IMR-90 (cell line): Measurements from ENCODE around the gene GPATCH2. TPM values are rescaled to one million over a fixed set of nuclear protein-coding genes. Genes with fewer than 3 reads are reported as not detected.

ENCODE experiments used
- ATAC-seq: fragments of 200-7000 bp; cut with Tn5 transposase; 2 replicates; pipeline ENCODE4 v1.9.1; 2020; ENCODE audit warnings: low read depth, mild to moderate bottlenecking, moderate library complexity
- BruUV-seq: library from RNA; stranded (reverse); fragments of 400-500 nt; replicated peaks from 2 replicates; lab custom pipeline; 2021; lab: Mats Ljungman, UMichigan
- CTCF ChIA-PET: fragments of 300-600 bp; formaldehyde crosslinking; extraction: SDS; loops from one replicate; lab custom pipeline; 2021; ENCODE audit warnings: antibody characterized with exemption; lab: Yijun Ruan, JAX
- POLR2A ChIA-PET: fragments of 300-600 bp; sonication (Branson Sonifier 250); formaldehyde crosslinking; loops from one replicate; lab custom pipeline; 2022; ENCODE audit warnings: antibody characterized with exemption; ENCODE audit not compliant: unreplicated experiment; lab: Charles Lee
- DNase-seq: peaks from one replicate; pipeline ENCODE4 v3.0.0; 2013
- H2AFZ ChIP-seq: replicated peaks from 2 replicates; pipeline ENCODE3; 2013; ENCODE audit warnings: low read length, mild to moderate bottlenecking; ENCODE audit not compliant: poor library complexity
- H2AK5ac ChIP-seq: 2 replicates; pipeline ENCODE4 v1.6.1; 2013; ENCODE audit warnings: low read depth, low read length, inconsistent platforms
- H2AK9ac ChIP-seq: replicated peaks from 2 replicates; pipeline ENCODE3; 2013; ENCODE audit warnings: mild to moderate bottlenecking, low read depth, low read length, moderate library complexity; ENCODE audit not compliant: poor library complexity
- H2BK120ac ChIP-seq: 2 replicates; pipeline ENCODE4 v1.6.1; 2013; ENCODE audit warnings: low read depth, low read length, inconsistent platforms
- H2BK15ac ChIP-seq: 3 replicates; pipeline ENCODE4 v1.6.1; 2013; ENCODE audit warnings: low read depth, low read length, inconsistent platforms
- H2BK20ac ChIP-seq: 2 replicates; pipeline ENCODE4 v1.6.1; 2013; ENCODE audit warnings: low read depth, mild to moderate bottlenecking, inconsistent platforms, low read length, moderate library complexity
- H2BK5ac ChIP-seq: 2 replicates; pipeline ENCODE4 v1.6.1; 2013; ENCODE audit warnings: mild to moderate bottlenecking, low read depth, low read length, inconsistent platforms; ENCODE audit not compliant: poor library complexity, severe bottlenecking
- H3K14ac ChIP-seq: replicated peaks from 2 replicates; pipeline ENCODE4 v1.6.1; 2013; ENCODE audit warnings: low read depth, low read length, inconsistent platforms
- H3K18ac ChIP-seq: 2 replicates; pipeline ENCODE4 v1.6.1; 2013; ENCODE audit warnings: low read depth, low read length, control low read depth
- H3K23ac ChIP-seq: 2 replicates; pipeline ENCODE4 v1.6.1; 2013; ENCODE audit warnings: low read depth, low read length, inconsistent platforms
- H3K27ac ChIP-seq: 2 replicates; pipeline ENCODE4 v1.5.1; 2013; ENCODE audit warnings: mild to moderate bottlenecking, control low read depth, low read length; ENCODE audit not compliant: insufficient read depth
- H3K27me3 ChIP-seq: 2 replicates; pipeline ENCODE4 v1.6.1; 2013; ENCODE audit warnings: low read length; ENCODE audit not compliant: control insufficient read depth, insufficient read depth
- H3K36me3 ChIP-seq: 2 replicates; pipeline ENCODE4 v1.6.1; 2013; ENCODE audit warnings: low read length, mixed read lengths; ENCODE audit not compliant: control insufficient read depth, insufficient read depth
- H3K4ac ChIP-seq: 2 replicates; pipeline ENCODE4 v1.6.1; 2013; ENCODE audit warnings: low read depth, low read length, inconsistent platforms
- H3K4me1 ChIP-seq: 2 replicates; pipeline ENCODE4 v1.6.1; 2013; ENCODE audit warnings: low read length, mixed read lengths; ENCODE audit not compliant: control insufficient read depth, insufficient read depth
- H3K4me2 ChIP-seq: 2 replicates; pipeline ENCODE4 v1.6.1; 2013; ENCODE audit warnings: low read depth, mild to moderate bottlenecking, control low read depth, low read length, moderate library complexity
- H3K4me3 ChIP-seq: 2 replicates; pipeline ENCODE4 v1.5.1; 2013; ENCODE audit warnings: low read depth, mild to moderate bottlenecking, control low read depth, low read length, moderate library complexity; ENCODE audit not compliant: insufficient read depth
- H3K56ac ChIP-seq: 2 replicates; pipeline ENCODE4 v1.6.1; 2013; ENCODE audit warnings: low read length, inconsistent platforms; ENCODE audit not compliant: insufficient read depth; ENCODE audit errors: extremely low read depth
- H3K79me1 ChIP-seq, 2 experiments: 2 replicates each; pipeline ENCODE4 v1.6.1; 2013; ENCODE audit warnings: low read length in 2 of 2, inconsistent platforms in 1 of 2, low read depth in 1 of 2
- H3K9ac ChIP-seq: 2 replicates; pipeline ENCODE4 v1.6.1; 2013; ENCODE audit warnings: low read depth, low read length, control low read depth
- H3K9me1 ChIP-seq: 2 replicates; pipeline ENCODE4 v1.6.1; 2013; ENCODE audit warnings: low read length, inconsistent platforms; ENCODE audit not compliant: insufficient read depth
- H3K9me3 ChIP-seq: 2 replicates; pipeline ENCODE4 v1.6.1; 2013; ENCODE audit warnings: low read length; ENCODE audit not compliant: control insufficient read depth, insufficient read depth
- H4K20me1 ChIP-seq: 2 replicates; pipeline ENCODE4 v1.6.1; 2013; ENCODE audit warnings: low read length, inconsistent platforms; ENCODE audit not compliant: insufficient read depth
- H4K5ac ChIP-seq: 2 replicates; pipeline ENCODE4 v1.6.1; 2013; ENCODE audit warnings: mild to moderate bottlenecking, low read depth, low read length, control low read depth
- H4K8ac ChIP-seq, 2 experiments: 2 replicates each; pipeline ENCODE4 v1.6.1; 2013; ENCODE audit warnings: low read depth in 2 of 2, low read length in 2 of 2, control low read depth in 1 of 2, inconsistent platforms in 1 of 2
- H4K91ac ChIP-seq: 2 replicates; pipeline ENCODE4 v1.6.1; 2013; ENCODE audit warnings: low read depth, low read length, inconsistent platforms; ENCODE audit not compliant: insufficient read depth
- BHLHE40 ChIP-seq: fragments of 150-350 bp; IDR thresholded peaks from 2 replicates; pipeline ENCODE4 v1.6.1; 2016; ENCODE audit warnings: mild to moderate bottlenecking, low read depth, low read length
- CEBPB ChIP-seq: IDR thresholded peaks from 2 replicates; pipeline ENCODE4 v1.6.1; 2012; ENCODE audit warnings: low read depth, low read length, improper control_type of control experiment
- CHD1 ChIP-seq: IDR thresholded peaks from 2 replicates; pipeline ENCODE4 v1.6.1; 2012; ENCODE audit warnings: low read depth, low read length, improper control_type of control experiment
- FOS ChIP-seq: fragments of 150-350 bp; IDR thresholded peaks from 2 replicates; pipeline ENCODE4 v1.6.1; 2016; ENCODE audit warnings: low read depth, low read length
- MAFK ChIP-seq: IDR thresholded peaks from 2 replicates; pipeline ENCODE4 v1.6.1; 2012; ENCODE audit warnings: low read depth, low read length, improper control_type of control experiment
- MAZ ChIP-seq: IDR thresholded peaks from 2 replicates; pipeline ENCODE4 v1.6.1; 2012; ENCODE audit warnings: low read depth, mild to moderate bottlenecking, low read length, improper control_type of control experiment, moderate library complexity, borderline replicate concordance
- MXI1 ChIP-seq: IDR thresholded peaks from 2 replicates; pipeline ENCODE4 v1.6.1; 2012; ENCODE audit warnings: low read depth, mild to moderate bottlenecking, low read length, moderate library complexity, borderline replicate concordance
- NFE2L2 ChIP-seq: fragments of 150-350 bp; IDR thresholded peaks from 2 replicates; pipeline ENCODE4 v1.6.1; 2016; ENCODE audit warnings: low read depth, mild to moderate bottlenecking, low read length
- POLR2A ChIP-seq: IDR thresholded peaks from 2 replicates; pipeline ENCODE4 v1.6.1; 2012; ENCODE audit warnings: mild to moderate bottlenecking, low read depth, low read length
- RAD21 ChIP-seq: IDR thresholded peaks from 2 replicates; pipeline ENCODE4 v1.6.1; 2012; ENCODE audit warnings: low read length, improper control_type of control experiment
- RCOR1 ChIP-seq: IDR thresholded peaks from 2 replicates; pipeline ENCODE4 v1.6.1; 2012; ENCODE audit warnings: mild to moderate bottlenecking, low read length, improper control_type of control experiment; ENCODE audit not compliant: insufficient replicate concordance
- RFX5 ChIP-seq: IDR thresholded peaks from 2 replicates; pipeline ENCODE4 v1.8.0; 2012; ENCODE audit warnings: low read depth, mild to moderate bottlenecking, low read length, moderate library complexity
- SMC3 ChIP-seq: fragments of 150-350 bp; IDR thresholded peaks from 2 replicates; pipeline ENCODE4 v1.6.1; 2016; ENCODE audit warnings: low read depth, mild to moderate bottlenecking, antibody characterized with exemption, low read length, moderate library complexity
- dilution Hi-C: fragments of 300-500 bp; cut with HindIII; formaldehyde crosslinking; loops from one replicate; pipeline ENCODE4 v1.14.3; 2018; ENCODE audit warnings: low sequenced_read_pairs; ENCODE audit not compliant: unreplicated experiment
- in situ Hi-C: fragments of 300-500 bp; cut with MboI; formaldehyde crosslinking; loops from 3 replicates; pipeline ENCODE4 v1.14.3; 2019; ENCODE audit warnings: low sequenced_read_pairs, inconsistent platforms, mixed read lengths
- intact Hi-C: fragments of 100-400 bp; cut with micrococcal nuclease; formaldehyde crosslinking; loops from 2 replicates; pipeline ENCODE4 v1.10.0; 2022
- polyA plus RNA-seq, 3 experiments: library from polyadenylated mRNA; depleted of rRNA; stranded (reverse); fragments of >200 nt; gene quantifications; 2 replicates each; pipeline ENCODE4 v1.2.3, GENCODE V29; 2012; ENCODE audit warnings: low replicate concordance in 1 of 3
- total RNA-seq: library from RNA; depleted of rRNA; stranded (reverse); fragments of >200 nt; gene quantifications from 2 replicates; pipeline ENCODE4 v1.2.3, GENCODE V29; 2012
- TF ChIP-seq, protein P1 (sequence below): fragments of 150-350 bp; IDR thresholded peaks from 2 replicates; pipeline ENCODE4 v1.6.1; 2017; ENCODE audit warnings: mild to moderate bottlenecking, antibody characterized with exemption, low read length, low read depth
- TF ChIP-seq, protein P2 (sequence below): conservative IDR thresholded peaks from 2 replicates; pipeline ENCODE4 v1.5.1; 2012; ENCODE audit warnings: mild to moderate bottlenecking, low read depth, low read length, improper control_type of control experiment
- TF ChIP-seq, protein P3 (sequence below): fragments of 150-350 bp; IDR thresholded peaks from 2 replicates; pipeline ENCODE4 v1.6.1; 2016; ENCODE audit warnings: low read depth, mild to moderate bottlenecking, low read length, moderate library complexity, borderline replicate concordance

Gene GPATCH2
- total and polyA plus RNA-seq, 2 of the 4 experiments (the other 2 are of a cell fraction): 4.7 to 11.8 TPM

- Histone ChIP-seq H3K4me2 (no peak overlapping the region), H2BK15ac (no peak overlapping the region), H3K4ac (no peak overlapping the region), H3K4me3 (no peak overlapping the region), H3K79me1 (no peaks in the 10 kb centered on the region), H3K36me3 (peaks cover 7% of the 10 kb centered on the region), H3K9me3 (no peaks in the 10 kb centered on the region; the same call in 1 of the 2 replicates), H2BK20ac (no peak overlapping the region), H4K8ac (no peak overlapping the region), H2AK9ac (no peak overlapping the region), H2AK5ac (no peak overlapping the region), H2AFZ (no peak overlapping the region), H4K20me1 (no peaks in the 10 kb centered on the region), H3K14ac (no peak overlapping the region), H2BK120ac (no peak overlapping the region), H3K18ac (no peak overlapping the region), H3K9ac (no peak overlapping the region), H3K27ac (no peak overlapping the region), H4K5ac (no peak overlapping the region), H3K56ac (no peak overlapping the region), H4K91ac (no peak overlapping the region), H3K27me3 (no peaks in the 10 kb centered on the region), H3K4me1 (no peaks in the 10 kb centered on the region), H2BK5ac (no peak overlapping the region), H3K23ac (no peak overlapping the region), H3K9me1 (no peaks in the 10 kb centered on the region)
- ChIA-PET CTCF (no interaction called here), POLR2A (no interaction called here)
- BruUV-seq: no TSS peak
- no peak for ATAC-seq
- intact Hi-C loops (no loop called here), dilution Hi-C loops (no loop called here), in situ Hi-C loops (no loop called here)
- DNase-seq: no peak
- TF ChIP-seq RFX5 (no peak), SMC3 (no peak), FOS (no peak), RCOR1 (no peak), MXI1 (no peak), POLR2A (no peak), NFE2L2 (no peak), MAFK (no peak), BHLHE40 (no peak), MAZ (no peak), RAD21 (no peak), CEBPB (no peak), CHD1 (no peak)
- TF ChIP-seq, protein P1, sequence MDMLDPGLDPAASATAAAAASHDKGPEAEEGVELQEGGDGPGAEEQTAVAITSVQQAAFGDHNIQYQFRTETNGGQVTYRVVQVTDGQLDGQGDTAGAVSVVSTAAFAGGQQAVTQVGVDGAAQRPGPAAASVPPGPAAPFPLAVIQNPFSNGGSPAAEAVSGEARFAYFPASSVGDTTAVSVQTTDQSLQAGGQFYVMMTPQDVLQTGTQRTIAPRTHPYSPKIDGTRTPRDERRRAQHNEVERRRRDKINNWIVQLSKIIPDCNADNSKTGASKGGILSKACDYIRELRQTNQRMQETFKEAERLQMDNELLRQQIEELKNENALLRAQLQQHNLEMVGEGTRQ: no peak
- TF ChIP-seq, protein P2, sequence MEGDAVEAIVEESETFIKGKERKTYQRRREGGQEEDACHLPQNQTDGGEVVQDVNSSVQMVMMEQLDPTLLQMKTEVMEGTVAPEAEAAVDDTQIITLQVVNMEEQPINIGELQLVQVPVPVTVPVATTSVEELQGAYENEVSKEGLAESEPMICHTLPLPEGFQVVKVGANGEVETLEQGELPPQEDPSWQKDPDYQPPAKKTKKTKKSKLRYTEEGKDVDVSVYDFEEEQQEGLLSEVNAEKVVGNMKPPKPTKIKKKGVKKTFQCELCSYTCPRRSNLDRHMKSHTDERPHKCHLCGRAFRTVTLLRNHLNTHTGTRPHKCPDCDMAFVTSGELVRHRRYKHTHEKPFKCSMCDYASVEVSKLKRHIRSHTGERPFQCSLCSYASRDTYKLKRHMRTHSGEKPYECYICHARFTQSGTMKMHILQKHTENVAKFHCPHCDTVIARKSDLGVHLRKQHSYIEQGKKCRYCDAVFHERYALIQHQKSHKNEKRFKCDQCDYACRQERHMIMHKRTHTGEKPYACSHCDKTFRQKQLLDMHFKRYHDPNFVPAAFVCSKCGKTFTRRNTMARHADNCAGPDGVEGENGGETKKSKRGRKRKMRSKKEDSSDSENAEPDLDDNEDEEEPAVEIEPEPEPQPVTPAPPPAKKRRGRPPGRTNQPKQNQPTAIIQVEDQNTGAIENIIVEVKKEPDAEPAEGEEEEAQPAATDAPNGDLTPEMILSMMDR: no peak
- TF ChIP-seq, protein P3, sequence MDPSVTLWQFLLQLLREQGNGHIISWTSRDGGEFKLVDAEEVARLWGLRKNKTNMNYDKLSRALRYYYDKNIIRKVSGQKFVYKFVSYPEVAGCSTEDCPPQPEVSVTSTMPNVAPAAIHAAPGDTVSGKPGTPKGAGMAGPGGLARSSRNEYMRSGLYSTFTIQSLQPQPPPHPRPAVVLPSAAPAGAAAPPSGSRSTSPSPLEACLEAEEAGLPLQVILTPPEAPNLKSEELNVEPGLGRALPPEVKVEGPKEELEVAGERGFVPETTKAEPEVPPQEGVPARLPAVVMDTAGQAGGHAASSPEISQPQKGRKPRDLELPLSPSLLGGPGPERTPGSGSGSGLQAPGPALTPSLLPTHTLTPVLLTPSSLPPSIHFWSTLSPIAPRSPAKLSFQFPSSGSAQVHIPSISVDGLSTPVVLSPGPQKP: no peak
Observed at GRCh38 chr1:217432339-217432738, 198.6 kb downstream of the GPATCH2 start.
